ENCODE data around the gene DYDC2.

DNA sequence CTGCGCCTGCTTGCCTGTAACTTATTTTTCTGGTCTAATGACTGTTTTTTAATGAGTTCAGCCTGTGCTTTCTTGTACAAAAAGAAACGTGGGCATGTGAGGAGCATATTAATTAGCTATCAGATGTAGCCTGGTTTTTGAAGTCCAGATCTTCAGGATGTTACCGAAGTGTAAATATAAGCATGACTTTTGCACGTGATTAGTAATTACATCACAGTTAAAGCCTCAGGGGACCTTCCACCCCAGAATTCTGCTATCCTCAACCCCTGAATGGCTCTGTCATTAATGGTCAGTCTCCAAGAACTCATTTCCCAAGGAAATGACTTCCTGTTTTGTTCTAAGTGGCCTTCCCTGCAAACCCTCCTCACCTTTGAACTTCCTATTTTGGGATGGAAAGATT is 49.6 kb downstream of the DYDC2 start:
- TF ChIP-seq PHF8 (IDR thresholded peaks at IDR 0.05; ENCODE audit: borderline replicate concordance, low read depth) = no peak
- TF ChIP-seq EP300 (IDR thresholded peaks at IDR 0.05) = no peak
- no peak for TF ChIP-seq CTCF (IDR thresholded peaks at IDR 0.05)
- TF ChIP-seq HDAC2 (IDR thresholded peaks at IDR 0.05) = no peak
- no peak for TF ChIP-seq POLR2A (IDR thresholded peaks at IDR 0.05; ENCODE audit: low read length)
- no peak for TF ChIP-seq POLR2AphosphoS2 (conservative IDR thresholded peaks at IDR 0.05; ENCODE audit: low read length)
- TF ChIP-seq, protein P1, sequence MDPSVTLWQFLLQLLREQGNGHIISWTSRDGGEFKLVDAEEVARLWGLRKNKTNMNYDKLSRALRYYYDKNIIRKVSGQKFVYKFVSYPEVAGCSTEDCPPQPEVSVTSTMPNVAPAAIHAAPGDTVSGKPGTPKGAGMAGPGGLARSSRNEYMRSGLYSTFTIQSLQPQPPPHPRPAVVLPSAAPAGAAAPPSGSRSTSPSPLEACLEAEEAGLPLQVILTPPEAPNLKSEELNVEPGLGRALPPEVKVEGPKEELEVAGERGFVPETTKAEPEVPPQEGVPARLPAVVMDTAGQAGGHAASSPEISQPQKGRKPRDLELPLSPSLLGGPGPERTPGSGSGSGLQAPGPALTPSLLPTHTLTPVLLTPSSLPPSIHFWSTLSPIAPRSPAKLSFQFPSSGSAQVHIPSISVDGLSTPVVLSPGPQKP (IDR thresholded peaks at IDR 0.05; ENCODE audit: low read depth, low read length) = no peak
- no peak for TF ChIP-seq MAZ (IDR thresholded peaks at IDR 0.05; ENCODE audit: borderline replicate concordance, low read depth, low read length)
- TF ChIP-seq RFX5 (IDR thresholded peaks at IDR 0.05) = no peak
- TF ChIP-seq NFE2L2 (conservative IDR thresholded peaks at IDR 0.05; ENCODE audit: low read length) = no peak
- TF ChIP-seq, protein P2, sequence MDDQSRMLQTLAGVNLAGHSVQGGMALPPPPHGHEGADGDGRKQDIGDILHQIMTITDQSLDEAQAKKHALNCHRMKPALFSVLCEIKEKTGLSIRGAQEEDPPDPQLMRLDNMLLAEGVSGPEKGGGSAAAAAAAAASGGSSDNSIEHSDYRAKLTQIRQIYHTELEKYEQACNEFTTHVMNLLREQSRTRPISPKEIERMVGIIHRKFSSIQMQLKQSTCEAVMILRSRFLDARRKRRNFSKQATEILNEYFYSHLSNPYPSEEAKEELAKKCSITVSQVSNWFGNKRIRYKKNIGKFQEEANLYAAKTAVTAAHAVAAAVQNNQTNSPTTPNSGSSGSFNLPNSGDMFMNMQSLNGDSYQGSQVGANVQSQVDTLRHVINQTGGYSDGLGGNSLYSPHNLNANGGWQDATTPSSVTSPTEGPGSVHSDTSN (IDR thresholded peaks at IDR 0.05) = no peak
- TF ChIP-seq, protein P3, sequence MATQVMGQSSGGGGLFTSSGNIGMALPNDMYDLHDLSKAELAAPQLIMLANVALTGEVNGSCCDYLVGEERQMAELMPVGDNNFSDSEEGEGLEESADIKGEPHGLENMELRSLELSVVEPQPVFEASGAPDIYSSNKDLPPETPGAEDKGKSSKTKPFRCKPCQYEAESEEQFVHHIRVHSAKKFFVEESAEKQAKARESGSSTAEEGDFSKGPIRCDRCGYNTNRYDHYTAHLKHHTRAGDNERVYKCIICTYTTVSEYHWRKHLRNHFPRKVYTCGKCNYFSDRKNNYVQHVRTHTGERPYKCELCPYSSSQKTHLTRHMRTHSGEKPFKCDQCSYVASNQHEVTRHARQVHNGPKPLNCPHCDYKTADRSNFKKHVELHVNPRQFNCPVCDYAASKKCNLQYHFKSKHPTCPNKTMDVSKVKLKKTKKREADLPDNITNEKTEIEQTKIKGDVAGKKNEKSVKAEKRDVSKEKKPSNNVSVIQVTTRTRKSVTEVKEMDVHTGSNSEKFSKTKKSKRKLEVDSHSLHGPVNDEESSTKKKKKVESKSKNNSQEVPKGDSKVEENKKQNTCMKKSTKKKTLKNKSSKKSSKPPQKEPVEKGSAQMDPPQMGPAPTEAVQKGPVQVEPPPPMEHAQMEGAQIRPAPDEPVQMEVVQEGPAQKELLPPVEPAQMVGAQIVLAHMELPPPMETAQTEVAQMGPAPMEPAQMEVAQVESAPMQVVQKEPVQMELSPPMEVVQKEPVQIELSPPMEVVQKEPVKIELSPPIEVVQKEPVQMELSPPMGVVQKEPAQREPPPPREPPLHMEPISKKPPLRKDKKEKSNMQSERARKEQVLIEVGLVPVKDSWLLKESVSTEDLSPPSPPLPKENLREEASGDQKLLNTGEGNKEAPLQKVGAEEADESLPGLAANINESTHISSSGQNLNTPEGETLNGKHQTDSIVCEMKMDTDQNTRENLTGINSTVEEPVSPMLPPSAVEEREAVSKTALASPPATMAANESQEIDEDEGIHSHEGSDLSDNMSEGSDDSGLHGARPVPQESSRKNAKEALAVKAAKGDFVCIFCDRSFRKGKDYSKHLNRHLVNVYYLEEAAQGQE (IDR thresholded peaks at IDR 0.05) = no peak

All from A549 (cell line).